Skeletal muscle satellite cell (primary cell): ENCODE data around the gene TNFAIP3.

Source experiments
- H3K27me3 ChIP-seq: 2 replicates; pipeline ENCODE4 v1.7.0; 2013; ENCODE audit warnings: low read length; ENCODE audit not compliant: control insufficient read depth, insufficient read depth
- H3K36me3 ChIP-seq: 2 replicates; pipeline ENCODE4 v1.7.0; 2013; ENCODE audit warnings: mild to moderate bottlenecking, control low read depth, low read length; ENCODE audit not compliant: insufficient read depth
- H3K4me1 ChIP-seq: 2 replicates; pipeline ENCODE4 v1.7.0; 2013; ENCODE audit warnings: low read length; ENCODE audit not compliant: control insufficient read depth, insufficient read depth
- H3K4me2 ChIP-seq: 2 replicates; pipeline ENCODE4 v1.7.0; 2013; ENCODE audit warnings: mild to moderate bottlenecking, low read length
- H3K4me3 ChIP-seq: 2 replicates; pipeline ENCODE4 v1.7.0; 2013; ENCODE audit warnings: low read length
- H3K9ac ChIP-seq: 2 replicates; pipeline ENCODE4 v1.7.0; 2013; ENCODE audit warnings: mild to moderate bottlenecking, low read depth, low read length, moderate library complexity
- H3K9me3 ChIP-seq: replicated peaks from 2 replicates; pipeline ENCODE4 v1.7.0; 2013; ENCODE audit warnings: mild to moderate bottlenecking, control low read depth, low read length

The TNFAIP3 gene

DNA sequence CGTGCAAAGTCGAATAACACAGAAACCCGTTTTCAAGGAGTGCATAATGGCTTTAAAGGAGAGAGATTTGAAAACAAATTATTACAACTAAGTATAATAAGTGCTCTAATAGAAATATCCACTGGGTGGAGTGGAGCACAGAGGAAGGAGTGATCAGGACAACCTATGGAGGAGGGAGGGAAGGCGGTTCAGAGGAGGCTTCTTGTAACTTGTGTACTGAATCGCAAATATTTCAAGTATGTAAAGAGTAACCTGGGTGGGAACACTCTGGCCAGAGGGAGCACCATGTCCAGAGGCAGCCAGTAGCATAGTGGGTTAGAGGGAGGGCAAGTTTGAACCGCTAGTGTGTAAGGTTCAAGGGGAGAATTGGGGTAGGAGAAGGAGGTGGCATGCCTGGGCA, 21.6 kb upstream of the TNFAIP3 start:
- no peak overlapping the region for H3K4me2 ChIP-seq
- H3K27me3 ChIP-seq, result no peaks in the 10 kb centered on the region
- no peaks in the 10 kb centered on the region for H3K36me3 ChIP-seq
- H3K9ac ChIP-seq, result no peak overlapping the region
- H3K4me3 ChIP-seq, result no peak overlapping the region
- no peaks in the 10 kb centered on the region for H3K9me3 ChIP-seq
- peaks cover 9% of the 10 kb centered on the region for H3K4me1 ChIP-seq

DNA sequence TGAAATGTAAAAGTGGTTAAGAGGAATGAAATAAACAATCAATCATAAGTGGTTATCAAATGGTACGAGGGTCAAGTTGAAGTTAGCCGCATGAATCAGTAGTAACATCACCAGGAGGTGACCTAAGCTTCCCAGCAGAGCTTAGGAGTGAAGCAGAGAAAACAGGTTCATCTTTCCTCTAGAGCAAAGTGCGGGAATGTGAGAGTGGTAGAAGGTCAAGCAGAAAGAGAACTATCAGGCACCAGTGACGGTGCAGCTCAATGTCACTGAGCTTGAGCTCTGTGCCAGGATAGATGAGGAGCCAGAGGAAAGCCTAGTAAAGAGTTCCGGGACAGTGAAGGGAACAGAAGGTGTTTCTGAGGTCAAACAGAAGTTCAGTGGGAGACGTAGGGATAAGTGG, 20.8 kb upstream of the TNFAIP3 start:
- Histone ChIP-seq H3K36me3 (no peaks in the 10 kb centered on the region), H3K27me3 (no peaks in the 10 kb centered on the region), H3K9me3 (no peaks in the 10 kb centered on the region), H3K4me3 (no peak overlapping the region), H3K4me2 (no peak overlapping the region), H3K4me1 (peaks cover 9% of the 10 kb centered on the region), H3K9ac (no peak overlapping the region)

DNA sequence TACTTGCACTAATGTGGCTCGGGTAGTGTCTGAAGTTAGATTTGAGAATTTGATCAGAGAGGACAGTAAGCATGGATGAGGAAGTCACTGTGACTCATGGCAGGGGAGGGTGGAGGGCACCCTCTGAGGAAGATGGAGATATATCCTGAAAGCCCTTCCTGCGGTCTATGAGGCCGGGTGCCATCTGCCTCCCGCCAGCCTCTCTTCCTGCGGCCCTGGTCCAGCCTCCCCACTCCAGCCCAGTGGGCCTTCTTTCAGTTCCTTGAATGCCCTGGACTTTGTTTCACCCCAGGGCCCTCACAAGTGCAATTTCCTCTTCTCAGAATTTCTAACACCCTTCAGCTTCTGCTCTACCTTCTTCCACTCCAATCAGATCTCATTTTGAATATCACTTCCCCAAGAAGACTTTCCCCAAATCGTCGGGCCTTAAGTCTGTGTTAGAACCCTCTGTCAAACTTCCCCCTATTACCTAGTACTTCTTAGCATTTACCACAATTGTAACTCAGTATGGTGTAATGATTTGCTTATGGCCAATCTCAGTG, 20.2 kb upstream of the TNFAIP3 start:
- Histone ChIP-seq H3K4me2 (no peak overlapping the region), H3K4me3 (no peak overlapping the region), H3K4me1 (peaks cover 9% of the 10 kb centered on the region), H3K27me3 (no peaks in the 10 kb centered on the region), H3K9me3 (no peaks in the 10 kb centered on the region), H3K36me3 (no peaks in the 10 kb centered on the region), H3K9ac (no peak overlapping the region)

DNA sequence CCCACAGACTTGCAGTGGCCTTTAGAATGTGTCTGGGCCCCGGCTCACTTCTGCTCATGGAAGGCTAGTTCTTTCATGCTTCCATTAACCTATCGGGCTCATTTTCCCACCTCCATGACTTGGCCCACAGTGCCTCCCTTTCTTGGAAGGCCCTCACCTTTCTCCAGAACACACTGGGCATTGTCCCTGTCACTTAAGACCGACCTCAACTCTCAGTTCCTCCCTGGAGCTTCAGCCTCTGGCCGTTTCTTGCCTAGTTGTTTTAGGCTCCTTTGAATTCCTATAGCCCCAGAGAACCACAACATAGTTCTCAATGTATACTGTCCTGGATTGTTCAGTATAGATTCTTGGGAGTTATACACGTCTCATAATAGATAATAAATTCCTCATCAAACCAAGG, 19.3 kb upstream of the TNFAIP3 start:
- H3K9ac ChIP-seq, result no peak overlapping the region
- no peaks in the 10 kb centered on the region for H3K36me3 ChIP-seq
- no peak overlapping the region for H3K4me2 ChIP-seq
- no peaks in the 10 kb centered on the region for H3K27me3 ChIP-seq
- H3K4me3 ChIP-seq, result no peak overlapping the region
- no peaks in the 10 kb centered on the region for H3K9me3 ChIP-seq
- peaks cover 17% of the 10 kb centered on the region for H3K4me1 ChIP-seq

DNA sequence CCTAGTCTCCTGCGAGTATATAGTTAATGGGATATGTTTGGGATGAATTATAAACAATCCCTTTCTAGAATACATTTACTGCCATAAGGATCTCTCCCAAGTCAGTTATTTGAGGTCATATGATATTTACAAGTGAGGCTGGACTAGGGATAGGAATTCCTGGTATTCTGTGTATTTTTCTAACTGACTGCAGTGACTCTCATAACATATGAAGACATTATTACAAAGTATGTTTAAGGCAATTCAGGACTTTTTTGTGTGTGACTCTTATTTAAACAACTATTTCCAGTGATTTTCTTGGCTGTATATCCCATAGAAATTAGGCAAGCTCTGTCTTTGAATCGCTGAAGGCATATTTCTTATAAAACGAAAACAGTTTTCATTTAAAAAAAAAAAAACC, 18.4 kb upstream of the TNFAIP3 start:
- no peaks in the 10 kb centered on the region for H3K36me3 ChIP-seq
- H3K4me1 ChIP-seq, result peaks cover 24% of the 10 kb centered on the region
- H3K9ac ChIP-seq, result no peak overlapping the region
- no peak overlapping the region for H3K4me3 ChIP-seq
- no peak overlapping the region for H3K4me2 ChIP-seq
- H3K9me3 ChIP-seq, result no peaks in the 10 kb centered on the region
- no peaks in the 10 kb centered on the region for H3K27me3 ChIP-seq

DNA sequence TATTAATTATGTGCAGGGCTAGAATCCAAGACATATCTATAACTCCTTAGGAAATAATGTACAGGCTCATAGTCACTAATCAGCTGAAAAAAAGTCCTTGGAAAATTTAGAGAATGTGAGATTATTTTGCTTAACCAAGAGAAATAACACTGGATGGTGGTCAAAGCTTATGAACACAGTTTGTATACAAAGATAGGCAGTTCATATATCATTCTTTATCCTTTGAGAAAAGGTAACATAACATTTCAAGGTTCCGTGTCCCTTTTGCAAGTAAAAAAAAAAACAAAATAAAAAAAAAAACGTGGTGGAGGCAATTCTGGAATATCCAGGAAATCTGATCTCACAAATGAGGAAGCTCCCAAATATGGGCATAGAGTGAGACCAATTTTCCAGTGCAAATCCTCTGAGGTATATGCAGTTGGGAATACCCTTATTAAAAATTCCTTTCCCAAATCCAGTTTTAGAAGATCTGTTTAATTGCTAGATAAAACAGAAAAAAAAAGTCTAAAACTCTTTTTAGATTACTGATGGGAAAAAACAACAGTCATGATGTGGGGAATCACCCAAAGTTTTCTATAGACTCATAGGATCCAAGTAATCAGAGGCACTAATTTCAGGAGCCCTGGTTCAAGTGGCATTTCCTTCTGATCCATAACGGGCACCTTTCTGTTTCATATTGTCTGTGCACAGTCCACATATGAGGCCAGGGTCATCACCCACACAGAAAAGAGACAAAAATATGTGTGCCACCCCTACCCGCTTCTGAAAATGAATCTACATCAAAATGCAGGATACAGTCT, 17.7 kb upstream of the TNFAIP3 start:
- no peak overlapping the region for H3K4me2 ChIP-seq
- H3K9me3 ChIP-seq, result no peaks in the 10 kb centered on the region
- peak overlapping the region; percentile 33 for H3K9ac ChIP-seq
- H3K4me3 ChIP-seq, result no peak overlapping the region
- no peaks in the 10 kb centered on the region for H3K36me3 ChIP-seq
- peaks cover 27% of the 10 kb centered on the region for H3K4me1 ChIP-seq
- H3K27me3 ChIP-seq, result no peaks in the 10 kb centered on the region

DNA sequence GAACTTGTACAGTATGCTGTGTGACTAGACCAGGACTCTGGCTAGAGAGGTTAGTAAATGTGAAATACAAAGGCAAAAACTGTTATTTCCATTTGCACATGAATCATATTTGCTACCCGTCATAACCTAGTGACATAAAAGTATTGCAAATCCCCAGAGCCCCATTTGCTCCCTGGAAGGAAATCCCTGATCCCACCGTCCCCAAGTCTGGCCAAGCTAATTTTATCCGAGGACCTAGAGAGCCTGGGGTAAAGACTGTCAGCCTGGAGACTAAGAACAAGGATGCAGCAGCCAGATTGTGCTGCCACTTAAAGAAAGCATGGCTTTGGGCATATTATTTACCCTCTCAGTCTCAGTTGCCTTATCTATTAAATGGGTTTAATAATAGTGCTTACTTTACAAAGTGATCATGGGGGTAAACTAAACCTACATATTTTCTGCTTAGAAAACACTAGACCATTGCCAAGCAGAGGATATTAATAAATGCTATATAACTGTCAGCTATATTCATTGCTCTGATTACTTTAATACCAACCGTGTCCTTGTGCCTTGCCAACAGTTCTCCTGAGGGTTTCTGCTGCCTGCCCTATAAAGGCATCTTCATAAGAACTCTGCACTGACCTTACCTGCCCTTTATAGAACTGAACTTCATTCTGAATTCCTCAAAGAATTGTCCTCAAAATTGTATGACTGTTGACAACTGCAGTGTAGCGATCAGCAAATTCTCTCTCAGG, 16.9 kb upstream of the TNFAIP3 start:
- peaks cover 27% of the 10 kb centered on the region for H3K4me1 ChIP-seq
- H3K9ac ChIP-seq, result no peak overlapping the region

DNA sequence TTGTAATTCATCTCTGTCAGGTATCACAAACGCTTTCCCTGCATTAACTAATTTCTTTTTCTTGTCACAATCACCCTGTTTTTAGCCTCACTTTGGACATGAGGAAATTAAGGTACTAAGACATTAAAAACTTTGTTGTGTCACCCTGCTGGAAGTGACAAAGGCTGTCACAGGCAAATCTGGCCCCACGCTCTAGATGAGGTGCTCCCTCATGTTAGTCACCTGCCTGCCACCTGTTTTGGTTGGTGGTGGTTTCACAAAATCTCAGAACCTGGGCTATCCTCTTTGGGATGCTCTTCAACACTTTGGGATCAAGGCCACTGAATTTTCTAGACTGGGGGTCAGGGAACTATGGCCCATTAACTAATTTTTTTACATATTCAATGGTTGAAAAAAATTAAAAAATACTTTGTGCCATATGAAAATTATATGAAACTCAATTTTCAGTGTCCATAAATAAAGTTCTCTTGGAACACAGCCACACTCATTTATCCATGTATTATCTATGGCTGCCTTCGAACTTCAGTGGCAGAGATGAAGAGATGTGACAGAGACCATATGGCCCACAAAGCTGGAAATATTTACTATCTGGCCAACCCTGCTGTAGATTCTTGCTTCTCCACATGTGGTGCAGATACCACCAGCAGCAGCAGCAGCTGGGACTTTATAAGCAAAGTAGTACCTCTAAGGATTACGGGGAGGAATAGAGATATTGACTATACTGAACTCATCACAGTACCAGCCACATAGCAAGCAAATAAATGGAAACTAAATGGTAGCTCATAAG, 16.1 kb upstream of the TNFAIP3 start:
- no peaks in the 10 kb centered on the region for H3K9me3 ChIP-seq
- no peak overlapping the region for H3K4me2 ChIP-seq
- H3K36me3 ChIP-seq, result no peaks in the 10 kb centered on the region
- no peak overlapping the region for H3K4me3 ChIP-seq
- H3K9ac ChIP-seq, result no peak overlapping the region
- H3K4me1 ChIP-seq, result peaks cover 27% of the 10 kb centered on the region
- H3K27me3 ChIP-seq, result no peaks in the 10 kb centered on the region

More for the DNA sequence above, 16.9 kb upstream of the TNFAIP3 start:
- Histone ChIP-seq H3K27me3 (no peaks in the 10 kb centered on the region), H3K4me3 (no peak overlapping the region), H3K4me2 (no peak overlapping the region), H3K36me3 (no peaks in the 10 kb centered on the region), H3K9me3 (no peaks in the 10 kb centered on the region)

DNA sequence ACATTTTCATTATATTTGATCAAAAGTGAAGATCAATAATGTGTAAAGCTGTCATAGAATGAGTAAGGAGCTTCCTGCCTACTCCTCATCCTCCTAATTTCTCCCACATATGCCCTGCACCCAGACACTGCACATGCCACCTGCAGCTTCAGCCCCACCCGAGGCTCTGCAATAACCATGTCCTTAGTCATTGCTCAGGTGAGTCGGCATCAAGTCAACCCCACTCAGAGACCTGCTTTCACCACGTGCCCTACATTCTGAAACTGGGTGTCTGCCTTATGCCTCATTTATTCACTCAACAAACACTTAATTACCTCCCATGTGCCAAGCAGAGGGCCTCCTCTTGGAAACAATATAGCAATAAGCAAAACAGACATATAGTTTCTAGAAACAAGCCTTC, 15.4 kb upstream of the TNFAIP3 start:
- Histone ChIP-seq H3K36me3 (no peaks in the 10 kb centered on the region), H3K4me3 (no peak overlapping the region), H3K9me3 (no peaks in the 10 kb centered on the region), H3K9ac (no peak overlapping the region), H3K27me3 (no peaks in the 10 kb centered on the region), H3K4me1 (peaks cover 27% of the 10 kb centered on the region), H3K4me2 (no peak overlapping the region)

DNA sequence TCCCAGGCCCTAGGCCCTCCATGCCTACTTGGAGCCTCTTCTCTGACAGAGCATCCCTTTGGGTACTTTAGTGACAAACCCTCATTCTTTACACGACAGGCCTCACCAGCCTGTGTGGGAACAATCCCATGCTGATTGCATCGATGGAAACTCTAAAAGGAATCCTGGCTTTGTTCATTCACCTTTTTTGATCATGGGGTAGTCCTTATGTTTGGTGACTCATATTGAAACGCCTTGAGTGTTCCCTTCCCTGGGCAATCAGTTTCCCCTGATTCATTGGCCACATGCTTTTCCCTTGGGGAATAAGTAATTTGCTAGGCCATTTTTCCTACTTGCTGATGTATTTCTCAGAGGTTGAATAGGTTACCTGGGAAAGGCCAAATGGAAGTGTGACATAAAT, 14.7 kb upstream of the TNFAIP3 start:
- Histone ChIP-seq H3K36me3 (no peaks in the 10 kb centered on the region), H3K27me3 (no peaks in the 10 kb centered on the region), H3K4me1 (peaks cover 27% of the 10 kb centered on the region), H3K4me3 (no peak overlapping the region), H3K9me3 (no peaks in the 10 kb centered on the region), H3K4me2 (no peak overlapping the region), H3K9ac (no peak overlapping the region)

DNA sequence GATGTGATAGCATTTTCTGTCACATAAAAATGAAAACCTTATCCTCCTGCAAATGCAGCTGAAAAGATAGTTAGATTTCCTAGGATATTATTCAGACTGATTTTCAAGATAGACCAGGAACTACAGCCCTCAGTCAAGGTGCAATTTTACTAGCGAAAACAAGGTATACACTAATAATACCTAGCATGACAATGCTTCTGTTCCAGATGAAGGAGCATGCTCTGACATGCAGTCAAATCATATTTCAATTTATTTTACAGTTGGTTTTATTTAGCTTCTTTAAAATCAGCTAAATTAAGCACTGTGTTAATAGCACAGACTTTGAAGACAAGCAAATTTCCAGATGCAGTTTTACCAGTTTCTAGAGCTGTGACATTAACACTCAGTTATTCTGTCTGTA, 14.2 kb upstream of the TNFAIP3 start:
- Histone ChIP-seq H3K36me3 (no peaks in the 10 kb centered on the region), H3K9me3 (no peaks in the 10 kb centered on the region), H3K4me2 (no peak overlapping the region), H3K4me3 (no peak overlapping the region), H3K27me3 (no peaks in the 10 kb centered on the region), H3K4me1 (peaks cover 27% of the 10 kb centered on the region), H3K9ac (no peak overlapping the region)
